Esophagus (tissue), 2 donors: ENCODE data around the gene DGCR6. TPM values are rescaled to one million over a fixed set of nuclear protein-coding genes. Genes with fewer than 3 reads are reported as not detected.
"Not testable (repeated sequence)": the region's sequence is repeated elsewhere in the genome, so short reads cannot be mapped to it uniquely, and the experiment has no call there.

ENCODE experiments used
- H3K27ac ChIP-seq, 2 donors: one replicate each; pipeline ENCODE4 v1.5.1; 2013; ENCODE audit warnings: low read depth in 2 of 2, mild to moderate bottlenecking in 2 of 2, inconsistent platforms in 1 of 2, low read length in 1 of 2, moderate library complexity in 1 of 2
- H3K27me3 ChIP-seq, 2 donors: one replicate each; pipeline ENCODE4 v1.6.1; 2013; ENCODE audit warnings: low read length in 2 of 2, control low read depth in 1 of 2, mild to moderate bottlenecking in 1 of 2; ENCODE audit not compliant: insufficient read depth in 2 of 2, control insufficient read depth in 1 of 2
- H3K36me3 ChIP-seq, 2 donors: one replicate each; pipeline ENCODE4 v1.6.1; 2013; ENCODE audit warnings: low read length in 1 of 2; ENCODE audit not compliant: control insufficient read depth in 2 of 2, insufficient read depth in 2 of 2
- H3K4me1 ChIP-seq, 2 donors: one replicate each; pipeline ENCODE4 v1.6.1; 2013; ENCODE audit warnings: low read length in 1 of 2; ENCODE audit not compliant: control insufficient read depth in 2 of 2, insufficient read depth in 2 of 2
- H3K4me3 ChIP-seq, 2 donors: one replicate each; pipeline ENCODE4 v1.5.1; 2013; ENCODE audit warnings: low read length in 2 of 2, mild to moderate bottlenecking in 2 of 2, low read depth in 1 of 2, moderate library complexity in 1 of 2
- H3K9me3 ChIP-seq, 2 donors: one replicate each; pipeline ENCODE4 v1.6.1; 2013; ENCODE audit warnings: mild to moderate bottlenecking in 2 of 2, low read depth in 1 of 2, low read length in 1 of 2, moderate library complexity in 1 of 2; ENCODE audit not compliant: control insufficient read depth in 2 of 2, insufficient read depth in 1 of 2
- WGBS, 2 donors: extraction: QIAGEN DNeasy Blood & Tissue Kit; methylation state at CpG; one replicate each; pipeline ENCODE4 v1.1.7; 2013; 5-methylcytosine and 5-hydroxymethylcytosine counted together
- polyA plus RNA-seq, 2 donors: library from polyadenylated mRNA; stranded (reverse); fragments of 200-250 nt; gene quantifications; one replicate each; pipeline ENCODE4 v1.2.3, GENCODE V29; 2013
- donor health status: healthy with polysubstance abuse.
- donor health status: Bipolar disorder and iron deficiency.

Gene DGCR6
- polyA plus RNA-seq, 2 donors, result 0.57 to 0.68 TPM

- H3K27me3 ChIP-seq, result no peaks in the 10 kb centered on the region
- H3K4me3 ChIP-seq, result no peak overlapping the region
- no peaks in the 10 kb centered on the region for H3K9me3 ChIP-seq
- H3K27ac ChIP-seq, result no peak overlapping the region
- WGBS, 2 donors, result no CpG with 5 or more reads among the region's 5 CpGs
- no peaks in the 10 kb centered on the region for H3K4me1 ChIP-seq
- H3K36me3 ChIP-seq, result no peaks in the 10 kb centered on the region
Measured at GRCh38 chr22:18927573-18927972, 21.5 kb downstream of the DGCR6 start.

DNA sequence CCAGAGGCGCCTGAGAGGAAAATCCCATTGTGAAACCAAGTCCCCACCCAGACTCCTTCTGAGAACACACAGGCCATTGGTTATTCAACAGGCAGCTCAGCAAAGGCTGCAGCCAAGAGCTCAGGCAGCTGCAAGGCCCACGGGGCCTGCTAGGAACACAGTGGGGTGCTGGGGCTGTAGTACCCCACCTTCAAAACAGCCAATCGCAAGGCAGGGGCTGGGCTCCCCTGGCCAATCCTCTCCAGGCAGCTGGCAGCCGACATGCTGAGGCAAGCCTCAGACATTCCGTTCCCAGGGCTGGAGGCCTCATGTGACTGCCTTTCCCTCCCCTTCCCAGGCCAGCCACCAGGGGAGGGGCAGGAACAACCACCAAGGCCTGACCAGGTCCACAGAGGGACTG is 23.3 kb downstream of the DGCR6 start:
- 20% methylated on average over 2 of the region's 5 CpGs; no CpG with 5 or more reads in 1 of the 2 donors for WGBS, 2 donors
- no peaks in the 10 kb centered on the region for H3K9me3 ChIP-seq
- H3K4me1 ChIP-seq, result no peaks in the 10 kb centered on the region
- H3K4me3 ChIP-seq, result no peak overlapping the region
- H3K36me3 ChIP-seq, result no peaks in the 10 kb centered on the region
- H3K27me3 ChIP-seq, result no peaks in the 10 kb centered on the region
- H3K27ac ChIP-seq, result no peak overlapping the region

DNA sequence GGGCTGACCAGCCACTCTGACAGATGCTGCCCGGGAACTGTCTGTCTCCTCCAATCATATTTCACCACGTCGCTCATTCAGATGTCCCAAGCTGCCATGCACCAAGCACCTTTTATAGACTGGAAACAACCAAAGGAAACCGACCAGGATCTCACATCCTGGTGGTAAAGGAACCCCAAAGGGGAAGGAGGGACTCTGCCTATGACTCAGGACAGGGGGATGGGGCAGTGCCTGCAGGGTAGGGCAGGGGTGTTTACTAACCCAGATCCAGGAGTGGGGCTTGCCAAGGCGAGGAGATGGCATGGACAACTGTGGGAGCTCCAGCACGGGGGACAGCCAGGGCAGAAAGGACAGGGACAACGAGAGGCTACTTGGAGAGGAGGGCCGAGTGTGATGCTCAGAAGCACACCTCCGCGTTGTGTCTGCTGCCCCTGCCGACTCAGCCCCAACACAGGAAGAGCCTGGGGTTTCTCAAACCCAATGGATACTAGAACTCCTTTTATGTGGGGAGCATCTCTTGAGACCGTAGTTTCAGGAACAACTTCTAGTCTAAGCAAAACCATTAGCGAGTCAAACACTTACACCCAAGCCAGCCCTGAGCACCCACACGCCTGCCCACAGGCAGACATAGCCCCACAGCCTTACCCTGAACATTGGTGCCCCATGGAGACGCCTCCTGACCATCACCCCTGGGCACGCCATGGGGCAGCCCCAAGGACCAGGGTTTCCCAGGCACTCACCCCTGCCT is 26.0 kb downstream of the DGCR6 start:
- no peaks in the 10 kb centered on the region for H3K36me3 ChIP-seq
- H3K27ac ChIP-seq, result no peak overlapping the region
- H3K9me3 ChIP-seq, result no peaks in the 10 kb centered on the region
- no peak overlapping the region for H3K4me3 ChIP-seq
- H3K27me3 ChIP-seq, result no peaks in the 10 kb centered on the region
- H3K4me1 ChIP-seq, result no peaks in the 10 kb centered on the region
- WGBS, 2 donors, result no CpG with 5 or more reads among the region's 16 CpGs

DNA sequence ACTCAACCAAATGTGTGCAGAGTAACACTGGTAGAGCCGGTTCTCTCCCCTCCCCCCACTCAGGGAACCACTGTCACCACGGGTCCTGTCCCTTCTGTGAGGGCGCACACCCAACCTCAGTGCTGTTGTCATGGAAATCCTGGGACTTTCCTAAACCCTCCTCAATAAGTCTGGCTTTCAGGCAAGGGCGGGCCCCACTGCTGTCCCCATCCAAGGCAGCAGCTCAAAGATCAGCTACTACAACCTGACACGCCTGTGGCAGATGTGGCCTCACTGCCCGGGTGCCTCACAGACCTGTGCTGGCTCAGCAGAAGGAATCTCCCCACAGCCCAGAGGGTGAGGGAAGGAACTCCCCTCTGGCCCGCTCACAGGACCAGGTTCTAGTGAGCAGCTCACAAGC is 27.8 kb downstream of the DGCR6 start:
- no peak overlapping the region for H3K4me3 ChIP-seq
- no peaks in the 10 kb centered on the region for H3K36me3 ChIP-seq
- no CpG with 5 or more reads among the region's 7 CpGs for WGBS, 2 donors
- no peaks in the 10 kb centered on the region for H3K4me1 ChIP-seq
- H3K27me3 ChIP-seq, result no peaks in the 10 kb centered on the region
- no peaks in the 10 kb centered on the region for H3K9me3 ChIP-seq
- H3K27ac ChIP-seq, result no peak overlapping the region

- H3K36me3 ChIP-seq, H3K9me3 ChIP-seq, H3K27me3 ChIP-seq, H3K4me1 ChIP-seq, H3K4me3 ChIP-seq, H3K27ac ChIP-seq: not testable (repeated sequence)
- WGBS, 2 donors, result no CpG with 5 or more reads among the region's 7 CpGs
Measured at GRCh38 chr22:18934688-18935087, 28.6 kb downstream of the DGCR6 start.

DNA sequence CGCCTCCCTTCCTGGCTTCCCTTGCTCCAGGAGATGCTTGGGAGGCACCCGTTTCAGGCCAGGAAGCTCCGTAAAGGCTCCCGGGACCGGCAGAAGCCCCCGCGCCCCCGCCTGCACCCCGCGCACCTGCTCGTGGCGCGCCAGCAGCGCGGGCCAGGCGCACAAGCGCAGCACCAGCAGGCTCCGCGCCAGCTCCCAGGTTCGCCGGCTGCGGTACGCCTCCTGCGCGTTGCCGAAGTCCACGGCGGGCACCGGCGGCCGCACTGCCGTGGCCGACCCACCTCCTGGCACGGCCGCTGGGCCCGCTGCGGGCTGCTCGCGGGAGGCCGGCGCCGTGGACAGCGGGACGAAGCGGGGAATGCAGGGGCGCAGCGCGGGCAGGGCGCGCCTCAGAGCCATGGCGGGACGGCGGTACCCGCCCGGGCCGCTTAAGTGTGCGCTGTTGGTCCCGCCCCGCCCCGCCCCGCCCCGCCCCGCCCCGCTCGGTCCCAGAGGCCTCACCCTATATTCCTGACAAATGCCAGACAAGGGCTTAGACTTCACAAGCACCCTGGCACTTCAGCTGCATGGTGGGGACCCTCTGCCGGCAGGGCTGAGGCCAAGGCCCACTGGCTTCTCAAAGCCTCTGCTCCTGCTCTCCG is 29.9 kb downstream of the DGCR6 start, which contains the start of gene PRODH:
PRODH (minus strand) TSS at position 405 of the 641 bp plus-strand sequence; CDS start at position 399, 6 bp downstream.
- Histone ChIP-seq H3K27ac (no peak within 1 kb of the TSS), H3K4me3 (no peak within 1 kb of the TSS)
- no CpG with 5 or more reads among the region's 67 CpGs for WGBS, 2 donors

DNA sequence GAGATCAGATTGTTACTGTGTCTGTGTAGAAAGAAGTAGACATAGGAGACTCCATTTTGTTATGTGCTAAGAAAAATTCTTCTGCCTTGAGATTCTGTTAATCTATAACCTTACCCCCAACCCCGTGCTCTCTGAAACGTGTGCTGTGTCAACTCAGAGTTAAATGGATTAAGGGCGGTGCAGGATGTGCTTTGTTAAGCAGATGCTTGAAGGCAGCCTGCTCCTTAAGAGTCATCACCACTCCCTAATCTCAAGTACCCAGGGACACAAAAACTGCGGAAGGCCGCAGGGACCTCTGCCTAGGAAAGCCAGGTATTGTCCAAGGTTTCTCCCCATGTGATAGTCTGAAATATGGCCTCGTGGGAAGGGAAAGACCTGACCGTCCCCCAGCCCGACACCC is 32.6 kb downstream of the DGCR6 start:
- WGBS, 2 donors, result 34% methylated on average over 2 of the region's 8 CpGs; no CpG with 5 or more reads in 1 of the 2 donors
- not testable (repeated sequence) for H3K27me3 ChIP-seq, H3K9me3 ChIP-seq, H3K4me1 ChIP-seq, H3K27ac ChIP-seq, H3K4me3 ChIP-seq, H3K36me3 ChIP-seq

More for the DNA sequence above, 29.9 kb downstream of the DGCR6 start, which contains the start of gene PRODH:
- no peaks in the 10 kb centered on the region for H3K4me1 ChIP-seq
- no peaks in the 10 kb centered on the region for H3K27me3 ChIP-seq
- no peaks in the 10 kb centered on the region for H3K36me3 ChIP-seq
- H3K9me3 ChIP-seq, result no peaks in the 10 kb centered on the region

GRCh38 chr22:18947105-18947504 is 41.0 kb downstream of the DGCR6 start:
- 85 to 100% methylated on average over 1 to 3 of the region's 9 CpGs for WGBS, 2 donors
- H3K4me3 ChIP-seq, H3K9me3 ChIP-seq, H3K27me3 ChIP-seq, H3K27ac ChIP-seq, H3K36me3 ChIP-seq, H3K4me1 ChIP-seq: not testable (repeated sequence)

DNA sequence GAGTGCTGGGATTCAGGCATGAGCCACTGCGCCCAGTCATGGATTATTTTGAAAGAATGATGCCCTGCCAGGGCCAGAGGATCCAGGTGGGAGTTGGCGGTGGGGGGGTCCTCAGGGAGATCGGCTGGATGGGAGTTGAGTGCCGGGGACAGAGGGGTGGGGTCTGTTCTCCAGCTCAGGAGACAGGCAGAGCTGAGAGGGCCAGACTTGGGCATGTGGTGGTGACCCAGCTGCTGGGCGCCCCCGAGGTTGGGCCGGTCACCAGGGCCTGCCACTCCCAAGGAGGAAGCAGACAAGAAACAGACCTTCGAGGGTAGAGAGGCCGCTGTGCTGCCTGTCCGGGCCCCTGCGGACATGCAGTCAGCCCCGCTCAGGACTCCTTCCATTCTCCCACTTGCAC is 41.8 kb downstream of the DGCR6 start:
- Histone ChIP-seq H3K27ac (no peak overlapping the region), H3K9me3 (no peaks in the 10 kb centered on the region), H3K27me3 (no peaks in the 10 kb centered on the region), H3K36me3 (no peaks in the 10 kb centered on the region), H3K4me3 (no peak overlapping the region), H3K4me1 (no peaks in the 10 kb centered on the region)
- WGBS, 2 donors, result 72 to 76% methylated on average over 12 of the region's 12 CpGs

GRCh38 chr22:18950141-18950540 is 44.0 kb downstream of the DGCR6 start:
- no peak overlapping the region for H3K4me3 ChIP-seq
- H3K27ac ChIP-seq, result no peak overlapping the region
- H3K27me3 ChIP-seq, result no peaks in the 10 kb centered on the region
- H3K4me1 ChIP-seq, result no peaks in the 10 kb centered on the region
- 82 to 83% methylated on average over 5 of the region's 5 CpGs for WGBS, 2 donors
- H3K9me3 ChIP-seq, result no peaks in the 10 kb centered on the region
- no peaks in the 10 kb centered on the region for H3K36me3 ChIP-seq
